ENCODE data around the gene TRIM7. TPM values are rescaled to one million over a fixed set of nuclear protein-coding genes. Genes with fewer than 3 reads are reported as not detected.
A peak's percentile ranks its signal among the peaks of the same experiment; 100 is the strongest.
"Not testable (repeated sequence)": the region's sequence is repeated elsewhere in the genome, so short reads cannot be mapped to it uniquely, and the experiment has no call there.

Gene TRIM7
- total RNA-seq, 1 experiment from 2014 or later: 28.1 TPM

GRCh38 chr5:181212934-181213333 is 7.9 kb upstream of the TRIM7 start:
- ATAC-seq: no peak
- no peak overlapping the region for H3K9ac ChIP-seq (ENCODE audit: low read length)
- no peaks in the 10 kb centered on the region for H3K27me3 ChIP-seq (ENCODE audit: low read length)
- H3K79me2 ChIP-seq (ENCODE audit: low read length): no peaks in the 10 kb centered on the region
- no peak overlapping the region for H3K4me3 ChIP-seq (ENCODE audit: low read length)
- intact Hi-C loops (cut with micrococcal nuclease): no loop called here
- H4K20me1 ChIP-seq (ENCODE audit: low read length): no peaks in the 10 kb centered on the region
- no peak overlapping the region for H3K4me2 ChIP-seq (ENCODE audit: low read length)
- H3K9me3 ChIP-seq (ENCODE audit: low read length): no peaks in the 10 kb centered on the region
- H3K4me1 ChIP-seq (ENCODE audit: insufficient read depth, low read length): no peaks in the 10 kb centered on the region
- DNase-seq: no peak
- H3F3A ChIP-seq (ENCODE audit: low read length, unreplicated experiment): peaks cover 4% of the 10 kb centered on the region
- H3K36me3 ChIP-seq (ENCODE audit: low read depth, low read length): no peaks in the 10 kb centered on the region
- no peak overlapping the region for H2AFZ ChIP-seq (ENCODE audit: low read length)
- ChIA-PET POLR2A (ENCODE audit: unreplicated experiment) (no interaction called here), CTCF (no interaction called here)
- BruUV-seq (replicated peaks): no TSS peak
- no peak overlapping the region for H3K27ac ChIP-seq (ENCODE audit: low read length)
- no peaks in the 10 kb centered on the region for H3K9me2 ChIP-seq (replicated peaks; ENCODE audit: low read length)
- TF ChIP-seq EZH2phosphoT487 (IDR thresholded peaks at IDR 0.05; ENCODE audit: borderline replicate concordance, low read length) (no peak), CTCF (conservative IDR thresholded peaks at IDR 0.05; ENCODE audit: low read depth, low read length) (no peak), EZH2 (IDR thresholded peaks at IDR 0.05; ENCODE audit: low read length, unreplicated experiment) (no peak)

- Histone ChIP-seq H3K27me3 (ENCODE audit: low read length) (no peaks in the 10 kb centered on the region), H3K27ac (ENCODE audit: low read length) (no peak overlapping the region), H3K79me2 (ENCODE audit: low read length) (no peaks in the 10 kb centered on the region), H3K4me3 (ENCODE audit: low read length) (no peak overlapping the region), H3K36me3 (ENCODE audit: low read depth, low read length) (no peaks in the 10 kb centered on the region), H3K9ac (ENCODE audit: low read length) (no peak overlapping the region), H4K20me1 (ENCODE audit: low read length) (no peaks in the 10 kb centered on the region), H3K4me2 (ENCODE audit: low read length) (no peak overlapping the region), H3K9me3 (ENCODE audit: low read length) (no peaks in the 10 kb centered on the region), H3K4me1 (ENCODE audit: insufficient read depth, low read length) (no peaks in the 10 kb centered on the region), H3K9me2 (replicated peaks; ENCODE audit: low read length) (no peaks in the 10 kb centered on the region), H2AFZ (ENCODE audit: low read length) (no peak overlapping the region), H3F3A (ENCODE audit: low read length, unreplicated experiment) (no peaks in the 10 kb centered on the region)
- CTCF ChIA-PET: no interaction called here
- BruUV-seq (replicated peaks): no TSS peak
- no peak for ATAC-seq
- intact Hi-C loops (cut with micrococcal nuclease): no loop called here
- no peak for TF ChIP-seq EZH2 (IDR thresholded peaks at IDR 0.05; ENCODE audit: low read length, unreplicated experiment)
- no peak for TF ChIP-seq EZH2phosphoT487 (IDR thresholded peaks at IDR 0.05; ENCODE audit: borderline replicate concordance, low read length)
- no peak for TF ChIP-seq CTCF (conservative IDR thresholded peaks at IDR 0.05; ENCODE audit: low read depth, low read length)
- DNase-seq: no peak
- POLR2A ChIA-PET (ENCODE audit: unreplicated experiment): no interaction called here
Measured at GRCh38 chr5:181212080-181212479, 7.1 kb upstream of the TRIM7 start.

- POLR2A ChIA-PET (ENCODE audit: unreplicated experiment): no interaction called here
- no peak overlapping the region for H3K4me2 ChIP-seq (ENCODE audit: low read length)
- CTCF ChIA-PET: no interaction called here
Measured at GRCh38 chr5:181211208-181211607, 6.2 kb upstream of the TRIM7 start.

GRCh38 chr5:181210698-181211097 is 5.7 kb upstream of the TRIM7 start:
- CTCF ChIA-PET; H3K4me1 ChIP-seq (ENCODE audit: insufficient read depth, low read length); H4K20me1 ChIP-seq (ENCODE audit: low read length); H3K9ac ChIP-seq (ENCODE audit: low read length); POLR2A ChIA-PET (ENCODE audit: unreplicated experiment); H3F3A ChIP-seq (ENCODE audit: low read length, unreplicated experiment); H3K9me2 ChIP-seq (replicated peaks; ENCODE audit: low read length); H3K4me2 ChIP-seq (ENCODE audit: low read length); H3K9me3 ChIP-seq (ENCODE audit: low read length); H3K4me3 ChIP-seq (ENCODE audit: low read length); intact Hi-C loops (cut with micrococcal nuclease); ATAC-seq; H2AFZ ChIP-seq (ENCODE audit: low read length); H3K79me2 ChIP-seq (ENCODE audit: low read length); H3K27ac ChIP-seq (ENCODE audit: low read length); H3K36me3 ChIP-seq (ENCODE audit: low read depth, low read length); DNase-seq; H3K27me3 ChIP-seq (ENCODE audit: low read length); BruUV-seq (replicated peaks): not testable (repeated sequence)

More at GRCh38 chr5:181211208-181211607, 6.2 kb upstream of the TRIM7 start:
- peak; percentile 21; the same call in 1 of the 2 replicates for TF ChIP-seq CTCF (conservative IDR thresholded peaks at IDR 0.05; ENCODE audit: low read depth, low read length)
- no peak for TF ChIP-seq EZH2 (IDR thresholded peaks at IDR 0.05; ENCODE audit: low read length, unreplicated experiment)
- H4K20me1 ChIP-seq (ENCODE audit: low read length): no peaks in the 10 kb centered on the region
- H3K9me3 ChIP-seq (ENCODE audit: low read length): no peaks in the 10 kb centered on the region
- no peak overlapping the region for H3K9ac ChIP-seq (ENCODE audit: low read length)
- H3K79me2 ChIP-seq (ENCODE audit: low read length): no peaks in the 10 kb centered on the region
- no peak for ATAC-seq
- H3K36me3 ChIP-seq (ENCODE audit: low read depth, low read length): no peaks in the 10 kb centered on the region
- no peak overlapping the region for H2AFZ ChIP-seq (ENCODE audit: low read length)
- H3K4me3 ChIP-seq (ENCODE audit: low read length): no peak overlapping the region
- no peaks in the 10 kb centered on the region for H3K9me2 ChIP-seq (replicated peaks; ENCODE audit: low read length)
- no peaks in the 10 kb centered on the region for H3K27me3 ChIP-seq (ENCODE audit: low read length)
- H3K4me1 ChIP-seq (ENCODE audit: insufficient read depth, low read length): peaks cover 3% of the 10 kb centered on the region
- H3F3A ChIP-seq (ENCODE audit: low read length, unreplicated experiment): no peaks in the 10 kb centered on the region
- DNase-seq: no peak
- BruUV-seq (replicated peaks): no TSS peak
- intact Hi-C loops (cut with micrococcal nuclease): no loop called here
- no peak overlapping the region for H3K27ac ChIP-seq (ENCODE audit: low read length)

GRCh38 chr5:181210148-181210547 is 5.2 kb upstream of the TRIM7 start:
- DNase-seq; ATAC-seq; H3K4me2 ChIP-seq (ENCODE audit: low read length); H3K9me3 ChIP-seq (ENCODE audit: low read length); H3K4me3 ChIP-seq (ENCODE audit: low read length); intact Hi-C loops (cut with micrococcal nuclease); H3F3A ChIP-seq (ENCODE audit: low read length, unreplicated experiment); H4K20me1 ChIP-seq (ENCODE audit: low read length); H3K27me3 ChIP-seq (ENCODE audit: low read length); H3K79me2 ChIP-seq (ENCODE audit: low read length); H3K9ac ChIP-seq (ENCODE audit: low read length); H3K36me3 ChIP-seq (ENCODE audit: low read depth, low read length); POLR2A ChIA-PET (ENCODE audit: unreplicated experiment); CTCF ChIA-PET; H3K27ac ChIP-seq (ENCODE audit: low read length); H2AFZ ChIP-seq (ENCODE audit: low read length); BruUV-seq (replicated peaks); H3K9me2 ChIP-seq (replicated peaks; ENCODE audit: low read length): not testable (repeated sequence)
- H3K4me1 ChIP-seq (ENCODE audit: insufficient read depth, low read length): peaks cover 12% of the 10 kb centered on the region
